IPS-NIHi7 (cell line): ENCODE data around the gene ZNF576.
"Not testable (repeated sequence)": the region's sequence is repeated elsewhere in the genome, so short reads cannot be mapped to it uniquely, and the experiment has no call there.

ENCODE experiments used
- DNase-seq: peaks from one replicate; pipeline ENCODE4 v3.0.0; 2012; ENCODE audit warnings: mixed read lengths; ENCODE audit errors: extremely low spot score

The ZNF576 gene, protein sequence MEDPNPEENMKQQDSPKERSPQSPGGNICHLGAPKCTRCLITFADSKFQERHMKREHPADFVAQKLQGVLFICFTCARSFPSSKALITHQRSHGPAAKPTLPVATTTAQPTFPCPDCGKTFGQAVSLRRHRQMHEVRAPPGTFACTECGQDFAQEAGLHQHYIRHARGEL

DNA sequence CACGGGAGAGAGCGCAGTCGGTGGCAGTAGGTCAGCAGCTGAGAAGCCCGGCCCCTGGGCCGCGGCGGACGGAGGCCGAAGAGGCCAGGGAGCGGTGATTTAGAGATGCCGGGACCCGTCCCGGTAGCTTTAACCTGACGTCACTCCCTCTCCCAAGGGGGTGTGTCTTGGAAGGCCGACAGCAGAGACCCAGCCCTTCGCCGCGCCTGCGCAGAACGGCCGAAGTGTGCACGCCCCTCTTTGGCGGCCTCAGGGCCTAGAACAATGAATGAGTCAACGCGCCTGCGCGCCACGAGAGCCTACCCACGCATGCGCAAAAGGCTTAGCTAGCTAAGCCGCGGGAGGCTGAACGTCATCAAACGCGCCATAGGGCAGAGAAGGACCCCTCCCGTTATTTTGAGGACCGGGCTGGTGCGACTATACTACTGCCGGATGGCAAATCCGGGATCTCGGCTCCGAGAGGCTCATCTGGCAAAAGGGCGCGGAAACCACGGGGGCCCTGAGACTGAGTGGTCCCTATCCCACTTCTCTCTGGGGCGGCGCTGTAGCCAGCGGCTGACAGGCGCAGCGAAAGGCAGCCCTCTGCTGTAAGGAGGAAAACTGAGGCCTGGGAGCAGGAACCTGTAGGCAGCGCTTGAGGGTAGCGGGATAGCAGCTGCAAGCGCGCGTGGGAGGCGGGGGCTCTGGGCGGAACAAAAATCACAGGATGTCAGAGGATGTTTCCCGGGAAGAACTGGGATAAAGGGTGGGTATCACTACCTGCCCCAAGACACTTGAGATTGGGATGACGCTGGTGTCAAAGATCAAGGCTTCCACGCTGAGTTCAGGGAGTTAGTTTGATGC, at the start of gene ZNF576, which contains the start of gene IRGQ:
ZNF576 (plus strand) TSS at position 597 of the 843 bp plus-strand sequence. CDS start 514 bp downstream, outside the sequence.
IRGQ (minus strand) TSS at position 136 of the 843 bp plus-strand sequence. CDS start 796 bp downstream, outside the sequence.
- peak; percentile 98 for DNase-seq

DNA sequence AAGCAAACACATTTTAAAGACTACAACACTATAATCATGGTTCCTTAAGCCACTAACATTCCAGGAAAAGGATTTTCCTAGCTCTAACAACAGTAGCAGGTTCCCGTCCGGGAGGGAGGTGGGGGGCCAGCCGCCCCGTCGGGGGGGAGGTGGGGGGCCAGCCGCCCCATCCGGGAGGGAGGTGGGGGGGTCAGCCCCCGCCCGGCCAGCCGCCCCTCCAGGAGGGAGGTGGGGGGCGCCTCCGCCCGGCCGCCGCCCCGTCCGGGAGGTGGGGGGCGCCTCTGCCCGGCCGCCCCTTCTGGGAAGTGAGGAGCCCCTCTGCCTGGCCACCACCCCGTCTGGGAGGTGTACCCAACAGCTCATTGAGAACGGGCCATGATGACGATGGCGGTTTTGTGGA, 48.5 kb upstream of the ZNF576 start:
- not testable (repeated sequence) for DNase-seq

DNA sequence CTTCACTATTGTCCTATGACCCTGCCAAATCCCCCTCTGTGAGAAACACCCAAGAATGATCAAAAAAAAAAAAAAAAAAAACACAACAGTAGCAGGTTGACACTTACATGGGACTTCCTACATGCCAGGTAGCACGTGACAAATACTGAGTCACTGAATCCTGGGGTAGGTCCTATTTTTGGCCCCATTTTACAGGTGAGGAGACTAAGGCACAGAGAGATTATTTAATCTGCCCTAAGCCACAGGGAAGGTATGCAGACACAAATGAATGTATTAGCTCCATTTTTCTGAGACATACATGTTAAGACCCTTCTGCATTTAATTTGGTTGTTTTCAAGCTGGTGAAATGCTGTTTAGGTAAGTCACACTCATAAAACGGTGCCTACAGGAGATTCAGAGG, 47.7 kb upstream of the ZNF576 start:
- no peak for DNase-seq

DNA sequence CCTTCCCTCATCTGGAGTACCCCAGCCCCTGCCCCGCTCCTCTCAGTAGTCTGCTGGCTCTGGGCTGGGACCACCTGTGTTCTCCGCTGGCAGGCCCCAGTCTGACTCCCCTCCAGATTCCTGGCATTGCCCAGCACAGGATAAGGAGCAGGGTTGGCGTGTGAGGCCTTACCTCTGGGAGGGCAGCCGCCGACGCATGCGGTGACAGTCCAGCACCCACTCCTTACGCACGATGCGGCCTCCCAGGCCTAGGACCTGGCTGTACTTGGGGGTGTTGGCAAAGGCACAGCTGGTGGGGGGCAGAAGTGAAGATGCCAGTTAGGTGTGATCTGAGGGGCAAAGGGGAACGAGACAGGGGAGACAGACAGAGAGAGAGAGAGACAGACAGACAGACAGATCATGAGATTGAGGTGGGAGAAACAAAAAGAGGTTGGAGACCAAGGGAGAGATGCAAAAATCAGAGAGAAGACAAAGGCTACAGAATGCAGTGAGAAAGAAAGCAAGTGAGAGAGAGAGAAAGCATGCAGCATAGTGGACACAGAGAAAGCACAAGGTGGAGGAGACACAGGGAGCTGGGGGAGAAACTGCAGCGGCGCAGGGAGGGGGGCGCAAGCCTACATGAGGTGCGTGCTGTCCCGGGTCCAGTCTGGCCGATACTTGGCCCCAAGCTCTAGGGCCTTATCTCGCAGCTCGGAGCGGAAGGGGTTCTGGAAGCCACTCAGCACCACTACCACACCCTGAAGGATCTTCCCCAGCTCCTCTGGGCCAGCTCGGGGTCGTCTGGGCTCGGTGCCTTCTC, 44.8 kb upstream of the ZNF576 start:
- no peak for DNase-seq

DNA sequence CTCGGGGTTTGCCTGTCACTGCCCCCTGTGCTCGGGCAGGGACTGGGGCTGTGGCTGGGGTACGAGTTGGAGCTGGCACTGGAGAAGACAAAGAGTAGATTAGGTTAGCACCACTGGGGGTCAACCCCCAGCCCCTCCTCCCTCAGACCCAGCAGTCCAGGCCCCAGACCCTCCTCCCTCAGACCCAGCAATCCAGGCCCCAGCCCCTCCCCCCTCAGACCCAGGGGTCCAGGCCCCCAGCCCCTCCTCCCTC, 44.3 kb upstream of the ZNF576 start:
- DNase-seq, result no peak

DNA sequence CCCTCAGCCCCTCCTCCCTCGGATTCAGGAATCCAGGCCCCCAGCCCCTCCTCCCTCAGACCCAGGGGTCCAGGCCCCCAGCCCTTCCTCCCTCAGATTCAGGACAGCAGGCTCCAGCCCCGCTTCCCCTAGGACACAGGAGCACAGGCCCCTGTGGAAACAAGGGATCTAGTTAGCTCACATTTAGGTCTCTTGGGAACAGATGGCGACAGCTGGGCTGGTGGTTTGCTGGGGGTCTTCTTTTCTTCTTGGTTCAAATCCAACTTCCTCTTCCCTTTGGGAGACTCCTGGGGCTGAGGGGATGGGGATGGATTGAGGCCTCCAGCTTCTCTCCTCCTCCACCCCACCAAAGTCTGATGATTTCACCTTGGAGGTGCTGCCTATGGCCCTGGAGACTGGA, 43.8 kb upstream of the ZNF576 start:
- DNase-seq, result no peak

DNA sequence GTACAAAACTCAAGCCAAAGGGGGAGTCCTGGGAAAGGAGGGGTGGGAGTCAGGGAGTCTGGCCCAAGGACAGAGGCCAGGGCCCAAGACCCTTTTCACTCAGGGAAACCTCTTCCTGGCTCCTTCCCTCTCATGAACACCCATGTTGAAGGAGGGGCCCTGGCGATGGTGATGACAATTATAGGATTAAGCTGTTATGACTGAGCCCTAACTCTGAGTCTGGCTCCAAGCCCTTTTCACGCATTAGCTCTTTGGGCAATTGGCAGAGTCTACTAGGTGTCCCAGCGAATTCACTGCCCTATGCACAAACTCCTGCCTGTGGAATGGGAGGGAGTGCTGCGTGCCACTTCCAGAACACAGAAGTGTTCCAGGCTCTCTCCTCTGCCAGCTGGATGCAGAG, 42.7 kb upstream of the ZNF576 start:
- DNase-seq, result no peak

DNA sequence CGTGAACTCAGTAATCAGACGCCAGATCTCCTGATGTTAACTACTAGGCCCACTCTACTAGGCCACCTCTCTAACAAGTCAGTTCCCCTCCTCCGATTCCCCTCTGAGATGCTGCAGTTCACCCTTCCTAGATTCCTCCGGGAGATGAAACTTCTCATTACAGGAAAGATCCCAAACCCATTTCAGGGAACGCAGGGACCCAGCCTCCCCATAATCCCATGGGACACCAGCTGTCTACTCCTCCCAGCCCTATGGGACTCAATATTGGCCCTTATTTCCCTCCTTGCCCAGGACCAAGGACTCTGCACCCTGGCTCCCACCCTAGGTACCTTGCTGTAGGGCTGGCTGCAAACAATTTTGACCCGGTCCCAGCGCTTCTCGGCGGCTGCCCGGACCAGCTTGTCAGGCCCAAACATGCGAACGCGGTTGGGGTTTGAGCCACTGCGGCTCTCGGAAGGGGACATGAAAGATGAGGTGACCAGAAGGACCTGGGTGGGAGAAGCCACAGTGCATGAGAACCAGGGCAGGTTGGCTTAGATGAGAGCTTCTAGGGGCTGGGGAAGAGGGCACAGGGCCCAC, 42.0 kb upstream of the ZNF576 start:
- no peak for DNase-seq

DNA sequence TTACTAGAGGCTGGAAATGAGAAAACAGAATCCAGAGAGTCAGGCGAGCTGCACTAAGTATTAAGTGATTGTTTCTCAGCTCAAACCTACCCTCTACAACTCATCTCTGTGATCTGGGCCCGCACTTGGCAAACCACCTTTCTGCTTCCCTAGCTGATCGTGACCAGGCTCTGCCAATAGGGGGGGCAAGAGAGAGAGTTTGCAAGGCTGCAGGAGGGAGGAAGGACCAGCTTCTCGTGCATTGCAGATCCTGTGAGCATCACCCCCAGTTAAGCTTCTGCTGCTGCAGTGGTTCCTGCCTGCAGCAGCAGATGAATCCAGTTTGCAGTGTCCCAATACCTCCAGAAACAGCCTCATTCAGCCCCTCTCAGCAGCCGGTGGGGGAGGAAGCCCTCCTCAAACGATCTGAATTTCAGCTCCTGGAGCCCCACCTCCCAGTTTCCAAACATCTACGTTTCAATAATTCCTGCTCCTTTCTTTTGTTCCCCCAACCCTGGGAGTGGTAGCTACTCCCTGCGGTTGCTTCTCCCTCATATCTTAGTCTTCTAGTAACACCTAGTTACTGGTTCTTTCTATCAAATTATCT, 41.1 kb upstream of the ZNF576 start:
- peak; percentile 92 for DNase-seq

DNA sequence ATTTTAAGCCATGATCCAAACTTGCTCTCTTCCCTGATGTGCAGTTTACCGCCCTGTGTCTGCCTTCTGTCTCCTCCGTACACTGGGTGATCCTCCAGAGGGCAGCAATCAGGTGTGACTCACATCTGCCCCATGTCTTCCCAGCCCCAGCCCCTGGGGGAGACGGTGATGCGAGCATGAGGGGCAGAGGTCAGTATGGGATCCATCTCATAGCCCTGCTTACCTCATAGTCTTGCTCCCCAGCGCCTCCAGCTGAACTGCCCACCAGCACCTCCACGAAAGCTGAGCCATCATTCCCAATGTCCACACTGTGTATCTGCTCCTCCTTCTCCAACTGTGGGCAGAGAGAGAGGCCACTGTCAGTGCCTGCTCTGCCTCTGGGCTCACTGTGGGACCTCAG, 35.7 kb upstream of the ZNF576 start:
- DNase-seq, result peak; percentile 51

DNA sequence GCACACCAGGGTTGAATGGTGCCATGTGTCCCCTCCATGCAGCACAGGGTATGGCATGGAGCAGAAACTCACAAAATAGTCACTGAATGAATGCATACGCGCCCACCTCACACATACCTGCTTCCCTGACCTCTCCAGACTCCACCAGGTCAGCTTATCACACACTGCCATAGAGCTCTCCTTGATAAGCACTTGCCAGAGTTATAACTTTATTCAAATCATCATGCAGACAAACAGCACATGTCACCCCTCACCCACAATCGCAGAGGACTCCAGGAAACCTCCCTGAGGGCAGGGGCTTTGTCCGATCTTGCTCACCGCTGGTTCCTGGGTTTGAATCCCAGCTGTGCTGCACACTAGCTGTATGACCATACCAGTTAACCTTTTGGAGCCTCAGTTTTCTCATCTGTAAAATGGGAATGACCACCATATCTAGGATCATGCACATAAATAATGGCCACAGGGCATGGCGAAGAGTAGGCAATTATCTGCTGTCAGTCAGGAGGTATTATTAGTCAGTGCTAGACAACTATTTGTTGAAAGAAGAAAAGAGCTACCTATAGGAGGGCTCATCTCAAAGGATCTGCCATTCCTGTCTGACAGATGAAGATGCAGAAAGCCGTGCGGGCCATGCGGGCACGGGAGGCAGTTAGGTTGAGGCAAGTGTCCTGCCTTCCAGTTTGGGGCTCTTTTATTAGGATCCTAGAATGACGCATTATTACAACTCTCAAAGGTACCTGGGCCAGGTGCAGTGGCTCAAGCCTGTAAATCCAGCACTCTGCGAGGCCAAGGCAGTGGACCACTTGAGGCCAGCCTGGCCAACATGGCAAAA, 35.0 kb upstream of the ZNF576 start:
- no peak for DNase-seq

DNA sequence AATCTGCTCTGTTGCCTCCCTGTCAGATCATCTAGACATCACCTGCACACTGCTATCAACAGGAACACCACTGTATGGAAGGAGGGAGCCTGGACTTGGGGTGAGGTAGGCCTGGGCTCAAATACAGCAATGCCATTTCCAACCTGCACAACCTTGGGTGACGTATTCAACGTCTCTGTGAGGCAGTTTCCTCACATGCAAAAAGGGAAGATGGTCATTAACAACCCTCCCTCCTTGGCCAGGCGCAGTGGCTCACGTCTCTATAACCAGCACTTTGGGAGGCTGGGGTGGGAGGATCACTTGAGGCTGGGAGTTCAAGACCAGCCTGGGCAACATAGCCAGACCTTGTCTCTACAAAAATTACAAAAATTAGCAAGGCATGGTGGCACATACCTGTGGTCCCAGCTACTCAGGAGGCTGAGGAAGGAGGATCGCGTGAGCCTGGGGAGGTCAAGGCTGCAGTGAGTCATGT, 34.1 kb upstream of the ZNF576 start:
- DNase-seq, result no peak

DNA sequence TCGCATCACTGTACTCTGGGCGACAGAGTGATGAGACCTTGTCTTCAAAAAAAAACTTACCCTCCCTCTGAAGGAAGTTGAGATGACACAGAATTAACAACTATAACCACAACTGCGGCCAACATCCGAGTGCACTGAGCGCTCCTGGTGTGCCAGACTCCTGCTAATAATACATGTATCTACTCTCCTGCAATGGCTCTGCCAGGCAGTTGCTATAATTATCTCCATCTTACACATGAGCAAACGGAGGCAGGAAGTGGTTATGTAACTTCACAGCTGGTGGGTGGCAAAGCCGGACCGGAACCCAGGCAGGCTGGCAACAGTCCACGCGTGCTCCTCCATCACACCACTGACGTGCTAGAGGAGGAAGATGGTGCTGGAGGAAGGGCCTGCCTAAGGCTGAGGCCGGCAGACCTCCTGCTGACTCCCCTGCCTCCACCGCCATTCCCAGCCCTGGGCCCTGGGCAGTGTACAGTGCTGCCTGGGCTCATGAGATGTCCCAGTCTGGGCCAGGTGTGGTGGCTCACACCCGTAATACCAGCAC, 33.6 kb upstream of the ZNF576 start:
- DNase-seq, result no peak

DNA sequence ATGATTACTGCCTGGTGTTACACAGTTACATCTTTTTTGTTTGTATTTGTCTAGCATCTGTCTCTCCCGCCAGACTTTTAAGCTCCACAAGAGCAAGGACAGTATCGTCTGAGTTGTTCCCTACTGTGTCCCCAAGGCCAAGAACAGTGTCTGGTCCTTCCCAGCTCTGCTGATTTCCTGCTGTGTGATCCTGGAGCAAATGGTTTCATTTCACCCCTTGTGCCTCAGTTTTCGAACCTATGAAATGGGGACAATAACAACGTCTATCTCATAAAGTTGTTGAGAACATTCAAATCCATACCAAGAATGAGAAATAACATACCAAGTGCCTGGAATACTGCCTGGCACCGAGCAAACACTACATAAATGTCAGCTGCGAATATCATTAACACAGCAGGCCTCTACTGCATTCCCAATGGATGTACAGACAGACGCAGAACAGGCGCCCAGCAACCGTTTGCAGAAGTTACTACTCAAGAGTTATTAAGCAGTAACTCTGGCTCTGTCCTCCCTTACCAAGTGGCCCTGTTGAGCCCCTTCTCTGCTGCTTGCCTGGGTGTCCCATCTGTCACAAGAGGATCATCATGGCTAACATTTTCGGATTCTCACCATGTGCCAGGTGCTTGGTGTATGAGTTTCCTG, 32.5 kb upstream of the ZNF576 start:
- no peak for DNase-seq

DNA sequence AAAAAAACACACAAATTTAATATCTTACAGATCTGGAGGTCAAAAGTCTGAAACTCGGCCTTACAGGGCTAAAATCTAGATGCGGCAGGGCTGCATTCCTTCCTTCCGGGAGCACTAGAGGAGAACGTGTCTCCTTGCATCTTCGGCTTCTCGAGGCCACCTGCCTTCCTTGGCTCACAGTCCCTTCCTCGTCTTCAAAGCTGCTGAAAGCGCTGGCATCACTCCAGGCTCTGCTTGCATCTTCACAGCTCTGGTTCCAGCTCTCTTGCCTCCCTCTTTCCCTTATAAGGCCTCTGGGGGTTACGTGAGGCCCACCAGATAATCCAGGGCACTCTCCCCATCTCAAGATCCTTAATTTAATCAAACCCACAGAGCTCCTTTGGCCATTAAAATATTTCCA, 31.6 kb upstream of the ZNF576 start:
- no peak for DNase-seq

DNA sequence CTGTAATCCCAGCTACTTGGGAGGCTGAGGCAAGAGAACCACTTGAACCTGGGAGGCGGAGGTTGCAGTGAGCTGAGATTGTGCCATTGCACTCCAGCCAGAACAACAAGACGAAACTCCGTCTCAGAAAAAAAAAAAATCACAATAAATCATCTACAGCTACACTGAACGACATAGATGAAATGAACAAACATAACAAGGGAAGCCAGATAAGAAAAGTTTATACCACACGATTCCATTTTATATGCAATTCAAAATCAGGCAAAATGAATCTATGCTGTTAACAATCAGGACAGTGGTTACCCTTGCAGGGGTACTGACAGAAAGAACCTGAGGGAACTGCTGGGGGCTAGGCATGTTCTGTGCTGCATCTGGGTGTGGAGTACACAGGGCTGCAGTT, 26.7 kb upstream of the ZNF576 start:
- no peak for DNase-seq

DNA sequence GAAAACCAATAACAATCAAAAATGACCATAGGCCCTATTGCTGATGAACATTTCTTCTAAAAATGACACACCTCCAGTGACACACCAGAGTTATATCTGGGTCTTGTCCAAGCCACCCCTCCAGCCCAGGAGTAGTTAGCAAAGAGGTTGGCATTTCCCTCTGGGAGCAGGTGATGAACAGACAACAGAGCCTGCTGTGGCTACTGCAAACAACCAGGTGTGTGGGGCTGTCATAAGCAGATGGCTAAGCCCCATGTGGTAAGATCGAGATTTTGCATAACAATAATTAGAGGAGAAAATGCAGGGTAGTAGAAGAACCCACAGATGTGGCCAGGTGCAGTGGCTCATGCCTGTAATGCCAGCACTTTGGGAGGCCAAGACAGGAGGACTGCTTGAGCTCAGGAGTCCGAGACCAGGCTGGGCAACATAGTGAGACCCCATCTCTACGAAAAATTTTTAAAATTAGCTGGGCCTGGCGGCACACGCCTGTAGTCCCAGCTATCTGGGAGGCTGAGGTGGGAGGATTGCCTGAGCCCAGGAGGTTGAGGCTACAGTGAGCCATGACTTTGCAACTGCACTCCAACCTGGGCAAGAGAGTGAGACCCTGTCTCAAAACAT, 26.1 kb upstream of the ZNF576 start:
- no peak for DNase-seq

DNA sequence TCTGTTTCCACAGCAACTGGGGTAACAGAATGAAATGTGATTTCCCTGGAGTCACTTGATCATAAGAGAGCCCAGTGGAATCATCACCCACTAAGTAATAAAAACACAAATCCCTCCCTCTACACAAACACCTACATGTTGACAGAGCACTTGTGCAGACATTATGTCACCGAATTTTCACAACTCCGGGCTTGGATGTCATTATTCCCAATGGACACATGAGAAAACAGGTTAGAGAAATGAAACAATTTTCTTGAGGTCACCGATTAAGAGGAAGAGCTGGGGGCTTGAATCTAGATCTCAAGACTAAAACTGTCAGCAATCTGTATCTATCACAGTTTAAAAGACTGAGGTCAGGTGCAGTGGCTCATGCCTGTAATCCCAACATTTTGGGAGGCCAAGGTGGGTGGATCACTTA, 24.2 kb upstream of the ZNF576 start:
- DNase-seq, result no peak

DNA sequence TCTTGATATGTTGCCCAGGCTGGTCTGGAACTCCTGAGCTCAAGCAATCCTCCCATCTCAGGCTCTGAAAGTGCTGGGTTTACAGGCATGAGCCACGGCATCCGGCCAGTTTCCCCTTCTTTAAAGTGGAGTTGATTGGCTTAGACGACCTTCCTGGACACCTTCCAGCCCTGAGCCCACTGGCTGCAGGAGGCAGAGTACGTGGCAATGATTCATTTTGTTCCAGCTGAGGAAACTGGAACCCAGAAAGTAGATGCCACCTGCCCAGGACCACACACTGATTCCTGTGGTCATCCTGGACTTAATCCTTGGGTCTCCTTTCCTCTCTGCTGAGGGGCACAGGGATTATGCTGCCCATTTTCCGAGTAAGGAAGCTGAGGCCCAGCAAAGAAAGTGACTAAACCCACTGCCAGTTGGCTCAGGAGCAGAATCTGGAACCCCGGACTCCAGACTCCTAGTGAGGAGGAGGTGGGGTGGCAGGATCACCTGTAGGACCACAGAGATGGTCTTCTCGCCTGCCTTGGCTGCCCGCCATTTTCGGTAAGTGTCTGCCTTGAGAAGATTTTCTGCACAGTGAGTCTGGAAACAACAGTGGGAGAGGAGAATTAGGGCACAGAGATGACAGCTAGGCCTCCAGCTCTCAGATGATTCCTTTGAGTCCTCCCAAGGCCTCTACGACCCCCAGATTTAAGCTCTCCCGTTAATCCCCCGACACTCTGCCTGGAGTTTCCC, 21.8 kb upstream of the ZNF576 start:
- no peak for DNase-seq
